Measurements from ENCODE around the gene RFNG. TPM values are rescaled to one million over a fixed set of nuclear protein-coding genes. Genes with fewer than 3 reads are reported as not detected.

Gene RFNG
- total and polyA plus RNA-seq, 2 of the 13 experiments (the other 11 are each of a cell fraction or from before 2014, with no cell fraction given): 61.4 to 64.0 TPM

- TF ChIP-seq ZNF646 (CRISPR knock-in tag; IDR thresholded peaks at IDR 0.05) (no peak), GZF1 (CRISPR knock-in tag; IDR thresholded peaks at IDR 0.05) (no peak), PRDM4 (CRISPR knock-in tag; IDR thresholded peaks at IDR 0.05; ENCODE audit: borderline replicate concordance) (no peak), JUNB (CRISPR knock-in tag; IDR thresholded peaks at IDR 0.05; ENCODE audit: borderline replicate concordance) (peak; percentile 50; the same call in 1 of the 2 replicates), ZNF18 (CRISPR knock-in tag; IDR thresholded peaks at IDR 0.05; ENCODE audit: insufficient replicate concordance) (no peak), ZBTB42 (CRISPR knock-in tag; IDR thresholded peaks at IDR 0.05) (no peak), NR2F2 (IDR thresholded peaks at IDR 0.05; ENCODE audit: borderline replicate concordance, low read depth) (peak; percentile 59; the same call in 1 of the 2 replicates), RBM22 (optimal IDR thresholded peaks at IDR 0.05; ENCODE audit: low read length) (peak; percentile 96), SRSF4 (IDR thresholded peaks at IDR 0.05; ENCODE audit: low read depth, low read length, poor library complexity, severe bottlenecking) (peak; percentile 17), SIN3A (IDR thresholded peaks at IDR 0.05; ENCODE audit: borderline replicate concordance, low read depth, low read length) (0 out of 2 replicates have a peak, but pooled peaks have one; percentile 20), GATAD2A (CRISPR knock-in tag; IDR thresholded peaks at IDR 0.05) (no peak), KDM3A (CRISPR knock-in tag; IDR thresholded peaks at IDR 0.05; ENCODE audit: low read depth) (no peak), ZNF672 (CRISPR knock-in tag; IDR thresholded peaks at IDR 0.05) (0 out of 2 replicates have a peak, but pooled peaks have one; percentile 22), ZNF766 (CRISPR knock-in tag; IDR thresholded peaks at IDR 0.05; ENCODE audit: borderline replicate concordance) (no peak), THAP11 (CRISPR knock-in tag; IDR thresholded peaks at IDR 0.05) (no peak), ATF4 (CRISPR knock-in tag; IDR thresholded peaks at IDR 0.05) (no peak)
Measured at GRCh38 chr17:82076018-82076784, 24.6 kb upstream of the RFNG start (continued).
